ENCODE data around the gene NCBP3. TPM values are rescaled to one million over a fixed set of nuclear protein-coding genes. Genes with fewer than 3 reads are reported as not detected.
A peak's percentile ranks its signal among the peaks of the same experiment; 100 is the strongest.
"Not testable (repeated sequence)": the region's sequence is repeated elsewhere in the genome, so short reads cannot be mapped to it uniquely, and the experiment has no call there.

NCBP3 gene
- total RNA-seq, 1 donor from 2014 or later: 13.7 TPM

DNA sequence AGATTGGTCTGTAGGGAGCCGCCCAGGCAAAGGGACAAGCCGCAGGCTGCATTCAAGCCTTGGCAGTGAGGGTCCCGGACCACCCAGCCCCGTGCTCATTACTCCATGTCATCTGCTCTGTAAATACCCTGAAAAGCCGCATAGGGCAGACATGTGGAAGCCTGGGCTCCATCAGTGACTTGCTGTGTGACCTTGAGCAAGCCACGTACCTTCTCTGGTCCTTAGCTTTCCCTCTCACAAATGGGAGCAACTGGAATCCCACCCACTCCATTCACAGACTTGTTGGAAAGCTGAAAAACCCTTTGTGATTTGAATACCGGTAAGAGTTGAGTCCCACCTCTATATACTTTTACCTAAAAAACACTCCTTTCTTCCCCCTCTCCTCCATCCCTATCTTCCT, 34.9 kb upstream of the NCBP3 start:
- no peak for DNase-seq (ENCODE audit: low read depth)

DNA sequence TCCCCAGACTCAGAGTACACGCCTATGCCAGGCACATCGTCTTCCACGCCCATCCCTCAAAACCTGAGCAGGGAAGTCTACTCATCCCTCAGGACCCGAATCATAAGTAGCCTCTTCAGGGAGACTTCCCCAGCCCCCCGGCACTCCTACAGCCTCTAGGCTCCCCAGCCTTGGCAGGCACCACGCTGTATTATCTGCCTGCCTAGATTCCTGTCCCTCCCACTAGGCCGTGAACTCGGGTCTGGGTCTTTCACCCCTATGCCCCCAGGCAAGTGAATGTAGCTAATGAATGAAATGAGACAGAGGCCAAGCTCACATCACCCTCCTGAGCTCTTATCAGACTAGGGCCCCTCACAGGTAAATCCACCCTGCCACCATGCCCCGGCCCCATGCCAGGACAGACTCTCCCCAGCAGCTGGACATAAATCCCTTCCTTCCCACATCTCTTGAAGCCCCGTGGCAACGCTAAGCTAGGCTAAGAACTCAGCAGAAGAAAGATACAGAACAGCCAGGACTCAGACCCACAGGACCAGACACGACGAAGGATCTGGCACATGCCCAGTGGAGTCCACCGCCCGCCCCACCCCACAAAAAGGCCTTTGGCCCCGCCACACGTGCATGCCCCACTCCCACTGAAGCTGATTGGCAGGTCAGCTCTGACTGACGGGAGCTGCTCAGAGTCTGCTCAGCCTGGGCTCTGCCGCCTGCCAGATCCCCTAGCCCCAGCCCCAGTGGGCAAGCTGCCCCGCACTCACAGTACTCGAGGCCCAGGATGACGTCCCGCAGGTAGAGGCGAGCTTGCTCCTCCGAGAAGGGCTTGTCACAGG, 33.8 kb upstream of the NCBP3 start:
- peak; percentile 51 for DNase-seq (ENCODE audit: low read depth)

DNA sequence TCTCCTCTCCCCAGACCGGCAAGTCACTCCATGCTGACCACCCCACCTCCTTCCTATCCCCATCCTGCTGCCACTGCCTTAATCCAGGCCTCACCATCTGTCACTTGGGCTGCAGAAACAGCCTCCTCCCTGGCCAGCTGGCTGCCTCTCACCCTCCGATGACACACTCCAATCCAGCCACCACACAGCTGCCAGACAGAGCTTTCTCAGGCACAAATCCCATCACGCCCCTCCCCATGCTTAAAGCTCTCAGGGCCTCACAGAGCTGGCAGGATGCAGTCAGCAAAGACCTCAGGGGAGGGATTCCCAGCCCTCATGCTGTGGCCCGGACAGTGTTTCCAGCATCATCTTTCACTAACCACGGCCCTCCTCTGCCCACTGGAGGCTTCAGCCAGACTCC, 33.1 kb upstream of the NCBP3 start:
- DNase-seq (ENCODE audit: low read depth): peak; percentile 99

DNA sequence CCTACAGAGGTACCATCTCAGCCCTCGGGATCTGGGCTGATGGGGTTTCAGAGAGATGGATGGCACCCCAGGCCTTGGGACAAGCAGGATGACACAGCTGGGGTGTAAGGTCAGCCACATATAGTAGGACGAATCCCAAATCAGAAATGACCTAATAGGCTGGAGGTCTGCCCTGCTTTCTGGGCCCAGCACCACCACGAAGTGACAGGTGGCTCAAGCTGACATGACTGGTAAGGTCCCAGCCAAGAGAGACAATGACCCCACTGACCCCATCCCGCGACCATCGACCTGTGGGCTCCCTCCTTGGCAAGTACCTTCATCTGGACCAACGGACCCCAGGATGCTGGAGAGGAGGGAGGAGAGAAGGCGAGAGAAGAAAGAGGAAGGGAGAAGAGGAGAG, 31.2 kb upstream of the NCBP3 start:
- DNase-seq (ENCODE audit: low read depth): peak; percentile 94

- no peak for DNase-seq (ENCODE audit: low read depth)
Observed at GRCh38 chr17:3875317-3875716, 29.3 kb upstream of the NCBP3 start.

GRCh38 chr17:3873862-3874261, 27.8 kb upstream of the NCBP3 start:
- no peak for DNase-seq (ENCODE audit: low read depth)

DNA sequence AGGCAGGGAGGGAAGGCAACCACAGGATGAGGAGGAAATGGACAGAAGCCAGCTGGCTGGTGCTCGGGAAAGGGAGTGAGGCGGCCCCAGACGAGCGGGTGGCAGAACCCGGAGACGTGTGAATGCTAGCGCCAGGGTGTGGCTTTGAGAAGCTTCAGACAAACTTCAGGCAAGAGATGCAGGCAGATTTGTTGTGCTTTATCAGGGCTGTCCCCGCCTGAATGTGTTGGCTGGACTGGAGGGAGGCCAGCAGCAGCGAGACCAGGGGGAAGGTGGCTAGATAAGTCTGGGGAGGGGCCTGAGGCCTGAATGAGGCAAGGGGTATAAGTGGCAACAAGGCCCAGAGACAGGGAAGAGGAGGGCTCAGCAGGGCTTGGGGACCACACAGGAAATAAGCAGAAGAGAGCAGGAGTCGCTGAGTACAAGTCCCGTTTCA, 24.8 kb upstream of the NCBP3 start:
- DNase-seq (ENCODE audit: low read depth): peak; percentile 47

DNA sequence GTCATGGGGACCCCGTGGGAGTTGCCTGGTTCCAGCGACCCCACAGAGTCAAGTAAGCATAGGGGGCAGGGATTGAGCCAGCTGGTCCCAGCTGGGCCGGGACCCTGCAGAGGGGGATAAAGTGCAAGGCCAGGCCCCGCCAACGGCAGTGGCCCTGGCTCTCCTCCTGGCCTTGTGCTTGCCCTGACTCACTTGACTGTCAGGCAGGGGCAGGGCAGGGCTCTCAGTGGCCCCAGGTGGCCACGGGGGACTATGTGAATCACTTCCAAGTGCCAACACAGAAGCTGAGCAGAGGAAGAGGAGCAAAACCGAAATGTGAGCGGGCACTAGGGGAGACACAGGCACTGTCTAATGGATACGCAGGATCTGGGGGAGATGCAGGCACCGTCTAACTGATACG, 21.6 kb upstream of the NCBP3 start:
- no peak for DNase-seq (ENCODE audit: low read depth)

DNA sequence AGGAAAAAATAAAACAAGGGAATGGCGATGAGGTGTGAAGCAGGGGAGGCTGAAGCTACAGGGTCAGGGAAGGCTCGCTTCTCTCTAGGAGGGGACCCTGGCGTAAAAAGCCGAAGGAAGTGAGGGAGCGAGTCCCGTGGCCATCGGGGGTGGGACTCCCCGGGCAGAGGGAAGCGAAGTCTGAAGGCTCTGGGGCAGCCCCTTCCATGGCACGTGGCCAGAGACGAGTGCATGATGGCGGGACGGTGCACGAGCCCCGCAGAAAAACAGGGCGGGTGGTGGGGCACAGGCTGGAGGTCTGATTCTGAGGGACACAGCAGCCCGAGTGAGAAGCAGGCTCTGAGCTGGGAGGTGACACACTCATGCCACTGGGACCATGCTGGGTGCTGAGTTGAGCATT, 21.1 kb upstream of the NCBP3 start:
- no peak for DNase-seq (ENCODE audit: low read depth)

DNA sequence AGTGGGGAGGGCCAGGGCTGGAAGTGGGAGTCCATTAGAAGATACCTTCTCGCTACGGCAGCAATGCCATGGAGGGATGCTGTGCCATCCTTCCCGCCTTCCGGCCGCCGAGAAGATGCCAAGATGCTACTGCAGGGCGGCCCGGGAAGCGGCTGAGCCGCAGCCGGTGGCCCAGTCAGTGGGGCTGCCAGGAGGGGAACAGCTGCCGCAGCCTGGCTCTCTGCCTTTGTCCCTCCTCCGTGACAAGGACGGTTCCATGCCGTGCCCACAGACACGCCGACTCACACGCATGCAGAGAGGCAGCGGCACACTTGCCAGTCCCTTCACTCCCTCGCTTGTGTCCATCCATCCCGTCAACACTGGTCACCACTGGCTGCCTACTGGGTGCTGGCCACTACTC, 20.2 kb upstream of the NCBP3 start:
- DNase-seq (ENCODE audit: low read depth): no peak

DNA sequence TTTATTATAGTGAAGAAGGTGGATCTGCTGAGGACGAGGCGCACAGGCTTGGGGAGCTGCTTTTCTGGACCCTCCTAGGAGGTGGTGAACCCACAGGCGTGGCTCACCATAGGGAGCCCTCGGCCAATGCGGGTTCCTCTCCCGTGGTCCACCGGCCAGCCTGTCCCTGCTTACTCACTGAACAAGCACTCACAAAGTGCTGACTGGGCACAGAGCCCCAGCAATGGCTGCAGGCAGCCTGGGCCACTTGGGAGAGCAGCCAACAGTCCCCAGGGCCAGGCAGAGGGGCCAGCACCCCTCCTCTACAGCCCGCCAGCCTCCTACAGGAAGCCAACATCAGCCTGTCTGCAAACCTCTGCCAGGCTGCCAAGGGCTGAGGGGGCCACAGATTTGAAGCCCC, 19.1 kb upstream of the NCBP3 start:
- DNase-seq (ENCODE audit: low read depth): peak; percentile 74

DNA sequence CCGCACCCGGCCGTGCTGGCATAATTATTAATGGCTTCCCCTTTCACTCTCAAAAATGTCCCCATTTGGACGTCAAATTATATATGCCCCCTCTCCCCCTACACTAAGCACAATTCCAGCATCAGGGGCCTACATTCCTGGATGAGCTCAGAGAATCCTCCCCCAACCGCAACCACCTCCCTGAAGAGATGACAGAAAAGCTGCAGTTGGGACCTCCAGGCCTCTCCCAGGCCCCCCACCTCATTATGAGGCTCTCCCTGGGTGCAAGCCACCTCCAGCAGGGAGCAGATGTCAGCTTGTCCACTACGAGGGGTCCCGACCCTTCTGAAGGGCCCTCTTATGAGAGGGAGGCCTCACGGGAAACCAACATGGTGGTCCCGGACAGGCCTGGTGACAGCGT, 18.5 kb upstream of the NCBP3 start:
- no peak for DNase-seq (ENCODE audit: low read depth)

DNA sequence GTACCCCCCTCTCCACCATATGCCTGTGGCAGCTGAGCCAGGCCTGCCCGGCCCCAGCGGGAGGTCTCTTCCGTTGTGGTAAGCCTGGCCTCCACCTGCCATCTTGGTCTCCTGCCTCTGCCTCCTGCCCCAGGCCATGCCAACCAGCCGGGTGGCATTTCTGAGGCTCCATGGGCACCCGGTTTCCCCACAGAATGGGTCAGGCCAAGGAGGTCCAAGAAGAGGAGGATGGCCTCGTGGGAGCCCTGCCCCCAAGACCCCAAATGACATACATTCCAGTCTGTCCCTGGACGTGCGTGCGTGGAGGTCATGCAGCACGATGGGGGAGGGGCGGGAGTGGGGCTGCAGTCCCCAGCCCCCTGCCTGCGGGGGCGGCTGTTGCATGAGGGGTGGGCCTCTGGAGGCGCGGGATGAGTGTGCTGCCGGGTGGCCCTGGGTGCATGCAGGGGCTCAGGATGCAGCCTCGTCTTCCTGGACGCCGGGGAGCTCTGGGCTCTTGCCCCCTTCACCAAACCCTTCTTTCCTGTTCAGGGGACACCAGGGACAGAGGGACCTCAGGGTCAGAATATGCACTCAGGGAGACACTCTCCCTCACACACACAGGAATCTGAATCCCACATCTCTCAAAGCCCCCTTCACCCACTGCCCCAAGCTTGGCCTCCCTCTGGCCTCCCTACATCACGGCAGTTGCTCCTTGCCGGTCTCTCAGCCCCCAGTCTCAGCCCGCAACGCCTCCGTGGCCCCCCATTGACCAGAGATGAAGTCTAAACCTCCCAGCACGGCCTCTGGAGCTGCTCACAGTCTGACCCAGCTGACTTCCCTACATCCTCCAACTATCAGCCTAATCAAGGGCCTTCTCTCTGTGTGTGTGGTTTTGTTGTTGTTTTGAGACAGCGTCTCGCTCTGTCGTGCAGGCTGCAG, 16.0 kb upstream of the NCBP3 start:
- no peak for DNase-seq (ENCODE audit: low read depth)

DNA sequence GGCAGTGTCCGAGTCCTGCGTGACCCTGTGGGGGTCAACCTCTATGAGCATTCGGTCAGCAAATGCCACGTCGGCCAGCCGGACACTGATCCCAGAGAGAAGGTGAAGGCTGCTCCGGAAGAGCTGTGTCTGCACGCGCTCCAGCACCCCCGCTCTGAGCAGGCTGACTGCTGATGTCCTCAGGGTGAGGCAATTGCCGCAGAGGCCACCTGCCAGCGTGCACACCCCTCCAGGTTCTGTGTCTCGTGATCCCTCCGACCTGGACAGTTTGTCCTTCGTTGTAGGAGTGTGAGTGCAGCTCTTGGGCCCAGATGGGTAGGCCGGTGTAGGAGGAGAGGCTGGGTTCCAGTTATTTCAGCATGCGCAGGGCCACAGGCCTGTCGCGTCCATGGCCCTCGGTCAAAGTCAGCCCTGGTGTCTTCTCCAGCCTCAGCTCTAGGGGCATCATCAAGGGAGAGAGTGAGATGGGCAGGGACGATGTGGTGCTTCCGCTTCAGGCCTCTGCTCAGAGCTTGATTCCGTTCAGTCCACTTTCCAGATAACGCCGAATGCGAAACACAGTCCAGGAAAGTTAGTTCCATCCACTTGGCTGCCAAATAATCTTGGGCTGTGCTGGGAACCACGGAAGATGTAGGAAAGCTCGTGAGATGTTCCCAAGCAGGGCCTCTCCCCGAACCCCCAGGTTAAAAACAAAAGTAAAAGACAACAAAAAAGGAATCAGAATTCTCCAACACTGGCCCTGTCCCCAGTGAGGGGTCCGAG, 15.1 kb upstream of the NCBP3 start:
- no peak for DNase-seq (ENCODE audit: low read depth)

DNA sequence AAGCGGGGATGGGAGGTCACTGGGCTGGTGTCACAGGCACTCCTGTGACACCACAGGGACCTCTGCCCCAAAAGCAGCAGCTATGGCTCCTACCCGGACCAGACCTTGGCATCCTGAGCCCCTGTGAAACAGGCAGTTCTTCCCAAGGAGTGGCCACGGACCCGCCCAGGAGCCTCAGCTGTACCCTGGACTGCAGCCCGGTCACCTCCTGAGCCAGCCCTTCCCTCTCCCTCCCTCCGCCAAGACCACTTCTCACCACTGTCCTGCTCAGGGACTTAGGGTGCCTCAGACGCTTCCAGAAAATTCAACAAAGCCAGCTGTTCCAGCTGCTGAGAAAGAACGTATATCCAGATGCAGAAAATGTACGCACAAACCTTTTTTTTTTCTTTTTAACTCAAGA, 13.9 kb upstream of the NCBP3 start:
- DNase-seq (ENCODE audit: low read depth): no peak

DNA sequence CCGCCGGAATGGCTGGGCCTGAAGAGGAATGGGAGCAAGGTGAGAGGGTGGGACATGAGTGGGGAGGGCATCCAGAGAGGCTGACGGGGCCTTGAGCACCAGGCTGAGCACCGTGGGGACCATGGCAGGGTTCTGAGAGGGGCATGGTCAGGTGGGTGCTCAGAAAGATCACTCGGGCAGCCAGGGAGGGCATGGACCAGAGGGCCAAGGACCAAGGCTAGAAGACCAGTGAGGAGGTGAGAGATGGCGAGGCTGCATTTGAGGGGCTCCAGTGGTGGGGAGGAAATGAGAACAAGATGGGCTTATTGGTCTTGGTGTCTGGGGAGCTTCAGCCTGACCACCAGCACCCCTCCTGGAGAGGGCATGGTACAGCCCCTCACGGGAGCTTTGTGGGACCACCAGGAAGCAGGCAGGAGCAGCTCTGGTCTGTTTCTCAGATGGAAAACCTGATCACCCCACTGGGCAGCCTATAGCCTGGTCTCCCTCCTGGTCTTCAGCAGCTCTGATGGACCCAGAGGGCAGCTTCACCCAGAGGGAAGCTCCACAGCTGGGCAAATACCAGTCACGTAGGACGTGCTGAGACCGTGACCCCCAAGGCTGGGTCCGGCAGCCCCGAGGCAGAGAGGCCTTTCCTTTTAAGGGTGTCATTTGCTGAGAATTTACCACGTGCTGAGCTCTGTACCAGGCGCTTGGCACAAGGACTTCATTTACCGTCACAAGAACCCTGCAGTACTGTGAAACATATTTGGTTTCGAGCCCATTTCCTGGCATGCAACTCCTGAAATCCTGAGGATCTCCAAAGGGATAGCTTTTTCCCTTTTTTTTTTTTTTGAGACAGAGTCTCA, 11.4 kb upstream of the NCBP3 start:
- no peak for DNase-seq (ENCODE audit: low read depth)

DNA sequence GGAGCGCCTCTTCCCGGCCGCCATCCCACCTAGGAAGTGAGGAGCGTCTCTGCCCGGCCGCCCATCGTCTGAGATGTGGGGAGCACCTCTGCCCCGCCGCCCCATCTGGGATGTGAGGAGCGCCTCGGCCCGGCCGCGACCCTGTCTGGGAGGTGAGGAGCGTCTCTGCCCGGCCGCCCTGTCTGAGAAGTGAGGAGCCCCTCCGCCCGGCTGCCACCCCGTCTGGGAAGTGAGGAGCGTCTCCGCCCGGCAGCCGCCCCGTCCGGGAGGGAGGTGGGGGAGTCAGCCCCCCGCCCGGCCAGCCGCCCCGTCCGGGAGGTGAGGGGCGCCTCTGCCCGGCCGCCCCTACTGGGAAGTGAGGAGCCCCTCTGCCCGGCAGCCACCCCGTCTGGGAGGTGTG, 8.2 kb upstream of the NCBP3 start:
- DNase-seq (ENCODE audit: low read depth): not testable (repeated sequence)

DNA sequence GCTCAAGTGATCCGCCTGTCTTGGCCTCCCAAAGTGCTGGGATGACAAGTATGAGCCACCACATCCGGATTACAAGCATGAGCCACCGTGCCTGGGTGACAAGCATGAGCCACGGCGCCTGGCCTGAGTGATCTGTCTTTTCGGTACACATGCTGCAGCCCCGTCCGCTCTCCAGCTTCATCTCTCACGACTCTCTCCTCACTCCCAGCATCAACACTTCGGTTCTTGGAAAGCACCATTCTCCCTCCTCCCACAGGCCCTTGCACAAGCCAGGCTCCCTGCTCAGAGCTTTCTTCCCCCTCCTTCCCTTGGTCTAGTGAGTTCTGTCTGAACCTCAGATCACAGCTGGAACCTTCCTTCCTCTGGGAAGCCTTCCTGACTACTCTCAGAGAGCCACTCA, 6.5 kb upstream of the NCBP3 start:
- DNase-seq (ENCODE audit: low read depth): no peak

GRCh38 chr17:3851461-3852100, 5.5 kb upstream of the NCBP3 start:
- DNase-seq (ENCODE audit: low read depth): no peak

DNA sequence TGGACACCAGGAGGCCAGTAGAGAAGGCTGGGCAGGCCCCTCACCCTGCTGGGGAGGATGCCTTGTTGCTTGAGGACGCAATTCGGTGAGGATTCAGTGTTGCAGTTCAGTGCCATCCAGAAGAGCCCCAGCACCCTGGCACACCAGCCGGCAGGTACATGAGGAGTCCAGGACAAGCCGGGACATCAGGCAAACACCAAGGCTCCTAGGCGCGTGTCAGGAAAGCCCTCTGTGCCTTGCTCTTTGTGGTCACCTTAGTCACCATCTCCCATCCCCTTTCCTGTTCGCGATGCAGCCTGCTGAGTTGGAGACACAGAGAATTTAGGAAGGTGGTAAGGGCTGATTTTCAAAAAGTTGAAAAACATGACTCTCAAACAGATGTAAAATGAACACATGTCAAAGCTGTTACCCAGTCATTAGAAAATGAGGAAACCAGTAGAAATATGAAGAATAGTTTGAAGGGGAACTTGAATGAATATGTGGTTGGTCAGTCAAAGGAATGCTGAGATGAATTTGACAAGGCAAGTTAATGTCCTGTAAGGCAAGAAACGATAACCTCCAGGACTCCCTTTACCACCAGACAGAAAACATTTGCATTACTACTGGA, 2.3 kb upstream of the NCBP3 start:
- DNase-seq (ENCODE audit: low read depth): no peak
